HepG2 (cell line): ENCODE data around the gene TRAPPC4. TPM values are rescaled to one million over a fixed set of nuclear protein-coding genes. Genes with fewer than 3 reads are reported as not detected.

ENCODE experiments used
- AKAP8 ChIP-seq: sonication (generic); formaldehyde crosslinking; IDR thresholded peaks from 2 replicates; pipeline ENCODE4 v1.5.1; 2020; ENCODE audit warnings: mild to moderate bottlenecking, missing genetic modification reagents
- ATRX ChIP-seq: sonication (generic); formaldehyde crosslinking; IDR thresholded peaks from 2 replicates; pipeline ENCODE4 v1.4.0; 2020; ENCODE audit warnings: missing genetic modification reagents, borderline replicate concordance
- EHMT2 ChIP-seq: fragments of 200-600 bp; sonication (generic); IDR thresholded peaks from 2 replicates; pipeline ENCODE4 v1.7.0; 2017; ENCODE audit warnings: antibody characterized with exemption, low read depth, low read length, borderline replicate concordance
- ETV6 ChIP-seq: sonication (generic); formaldehyde crosslinking; conservative IDR thresholded peaks from 2 replicates; pipeline ENCODE4 v1.4.0; 2020; ENCODE audit warnings: missing genetic modification reagents
- FOSL1 ChIP-seq: sonication (generic); formaldehyde crosslinking; IDR thresholded peaks from 2 replicates; pipeline ENCODE4 v1.9.0; 2021; ENCODE audit warnings: missing genetic modification reagents, borderline replicate concordance
- GLMP ChIP-seq: sonication (generic); formaldehyde crosslinking; IDR thresholded peaks from 2 replicates; pipeline ENCODE4 v1.9.0; 2021; ENCODE audit warnings: missing genetic modification reagents, mild to moderate bottlenecking, borderline replicate concordance
- HNRNPLL ChIP-seq: fragments of 200-400 bp; formaldehyde crosslinking; IDR thresholded peaks from 2 replicates; pipeline ENCODE4 v1.6.1; 2017; ENCODE audit warnings: mild to moderate bottlenecking, low read depth, low read length; ENCODE audit not compliant: poor library complexity, severe bottlenecking
- KLF16 ChIP-seq, 2 experiments: sonication (generic) in 1 of 2; formaldehyde crosslinking in 1 of 2; IDR thresholded peaks; 2 replicates each; pipeline versions ENCODE4 v1.6.1 to v1.8.0; 2016 to 2023; ENCODE audit warnings: missing genetic modification reagents in 2 of 2, missing compliant biosample characterization in 1 of 2
- NKX3-1 ChIP-seq: sonication (generic); formaldehyde crosslinking; IDR thresholded peaks from 2 replicates; pipeline ENCODE4 v1.5.0; 2020; ENCODE audit warnings: missing genetic modification reagents
- SIX1 ChIP-seq: sonication (generic); formaldehyde crosslinking; IDR thresholded peaks from 2 replicates; pipeline ENCODE4 v1.4.0; 2020; ENCODE audit warnings: missing genetic modification reagents, borderline replicate concordance
- SRSF9 ChIP-seq: fragments of 200-400 bp; formaldehyde crosslinking; IDR thresholded peaks from 2 replicates; pipeline ENCODE4 v1.6.1; 2018; ENCODE audit warnings: borderline replicate concordance, mild to moderate bottlenecking, low read depth, low read length; ENCODE audit not compliant: insufficient read depth, poor library complexity, severe bottlenecking
- U2AF2 ChIP-seq: fragments of 200-400 bp; formaldehyde crosslinking; IDR thresholded peaks from 2 replicates; pipeline ENCODE4 v1.6.1; 2017; ENCODE audit warnings: low read depth, mild to moderate bottlenecking, low read length
- ZFP91 ChIP-seq: sonication (generic); formaldehyde crosslinking; IDR thresholded peaks from 2 replicates; pipeline ENCODE4 v1.9.0; 2022; ENCODE audit warnings: missing genetic modification reagents, mild to moderate bottlenecking, borderline replicate concordance
- ZMAT5 ChIP-seq: sonication (generic); formaldehyde crosslinking; IDR thresholded peaks from 2 replicates; pipeline ENCODE4 v1.5.0; 2020; ENCODE audit warnings: mild to moderate bottlenecking, low read depth, missing genetic modification reagents, borderline replicate concordance
- ZNF260 ChIP-seq: sonication (generic); formaldehyde crosslinking; IDR thresholded peaks from 2 replicates; pipeline ENCODE4 v1.4.0; 2020; ENCODE audit warnings: missing genetic modification reagents, low read depth, mild to moderate bottlenecking, borderline replicate concordance
- ZNF318 ChIP-seq: sonication (generic); formaldehyde crosslinking; IDR thresholded peaks from 2 replicates; pipeline ENCODE4 v1.4.0; 2020; ENCODE audit warnings: mild to moderate bottlenecking, missing genetic modification reagents
- ZSCAN31 ChIP-seq: sonication (generic); formaldehyde crosslinking; IDR thresholded peaks from 2 replicates; pipeline ENCODE4 v1.5.0; 2020; ENCODE audit warnings: low read depth, mild to moderate bottlenecking, missing genetic modification reagents
- polyA plus RNA-seq, 8 experiments: library from polyadenylated mRNA; depleted of rRNA in 3 of 8; stranded (reverse) in 7 of 8; unstranded in 1 of 8; fragments of >200 nt; fragmentation: Illumina TruSeq in 4 of 8; extraction: Trizol in 4 of 8; gene quantifications; 2 replicates each; pipeline versions ENCODE4 v1.2.1 to v1.2.3, GENCODE V29; 2011 to 2016; ENCODE audit warnings: low read depth in 4 of 8, missing spikeins in 1 of 8, mixed read lengths in 1 of 8; ENCODE audit not compliant: insufficient read depth in 1 of 8
- total RNA-seq, 5 experiments: library from RNA; depleted of rRNA; stranded (reverse); fragments of >200 nt; fragmentation: Illumina TruSeq; extraction: Trizol; gene quantifications; 2 replicates each; pipeline ENCODE4 v1.2.3, GENCODE V29; 2016; ENCODE audit warnings: low read depth in 1 of 5

TRAPPC4 gene
- total and polyA plus RNA-seq, 2 of the 13 experiments (the other 11 are each of a cell fraction or from before 2014, with no cell fraction given): 97.4 to 140 TPM

GRCh38 chr11:119030329-119031047 is 11.9 kb downstream of the TRAPPC4 start, which contains the start of gene SLC37A4 (continued):
- TF ChIP-seq ZNF318: no peak
- TF ChIP-seq FOSL1 (CRISPR knock-in tag): no peak
- peak; percentile 80 for TF ChIP-seq ZFP91 (CRISPR knock-in tag)
- TF ChIP-seq ATRX (CRISPR knock-in tag): no peak
- TF ChIP-seq SIX1 (CRISPR knock-in tag): peak; percentile 50; the same call in 1 of the 2 replicates
- TF ChIP-seq KLF16 (CRISPR knock-in tag; IDR thresholded peaks at IDR 0.05): peak in 1 of 2 experiments; percentile 92; a peak in 2 of 4 replicates
- no peak; the same call in 1 of the 2 replicates for TF ChIP-seq AKAP8 (CRISPR knock-in tag)
- peak; percentile 90; the same call in 1 of the 2 replicates for TF ChIP-seq ZSCAN31
- peak; percentile 74; the same call in 1 of the 2 replicates for TF ChIP-seq NKX3-1 (CRISPR knock-in tag)
- TF ChIP-seq GLMP (CRISPR knock-in tag): no peak
- TF ChIP-seq ZNF260: no peak
- no peak for TF ChIP-seq ZMAT5 (CRISPR knock-in tag)
- no peak for TF ChIP-seq SRSF9
- TF ChIP-seq ETV6: no peak
- TF ChIP-seq EHMT2: no peak
- TF ChIP-seq HNRNPLL: peak; percentile 85
- no peak for TF ChIP-seq U2AF2
